ENCODE measurements around the gene KBTBD13.

- TF ChIP-seq CTCF (optimal IDR thresholded peaks at IDR 0.05 in 1 of 3, IDR thresholded peaks at IDR 0.05 in 1 of 3, conservative IDR thresholded peaks at IDR 0.05 in 1 of 3; ENCODE audit: extremely low read depth in 1 of 3, insufficient read depth in 2 of 3, low read length in 3 of 3) (no peak), EZH2 (IDR thresholded peaks at IDR 0.05; ENCODE audit: low read length) (no peak)
Measured at GRCh38 chr15:65115542-65115941, 39.0 kb downstream of the KBTBD13 start.

Measured in keratinocyte (primary cell).